ENCODE measurements around the gene ALG9. TPM values are rescaled to one million over a fixed set of nuclear protein-coding genes. Genes with fewer than 3 reads are reported as not detected.

ALG9 gene
- total RNA-seq, 2 donors from 2014 or later, result 25.9 to 60.3 TPM

GRCh38 chr11:111912535-111912934, 41.2 kb upstream of the ALG9 start, which contains the start of gene HSPB2:
Gene HSPB2, plus strand, starts transcription at chr11:111912734. Its CDS starts 96 bp downstream, at chr11:111912830.
- ATAC-seq (no peak), DNase-seq (no peak)
- Histone ChIP-seq H3K27me3 (no peaks in the 10 kb centered on the region), H3K27ac (peak within 1 kb of the TSS; percentile 59 to 85 (median 78)), H3K9me3 (no peaks in the 10 kb centered on the region), H3K4me3 (no peak within 1 kb of the TSS), H3K4me1 (peaks cover 38% of the 10 kb centered on the region), H3K36me3 (replicated peaks in 1 of 2; ENCODE audit: insufficient read depth in 1 of 2, low read depth in 2 of 2) (no peaks in the 10 kb centered on the region)
- WGBS, 2 donors, result 34 to 54% methylated on average over 3 to 17 of the region's 26 CpGs
- TF ChIP-seq POLR2A (IDR thresholded peaks at IDR 0.05), result no peak
- TF ChIP-seq CTCF (IDR thresholded peaks at IDR 0.05), result no peak
- intact Hi-C loops (cut with DNase I), result no loop called here

GRCh38 chr11:111911563-111912401, 40.4 kb upstream of the ALG9 start, which contains the start of gene CRYAB:
Gene CRYAB, minus strand, starts transcription at chr11:111911770. Its CDS starts 46 bp downstream, at chr11:111911724.
- peak; percentile 63 to 76 (median 73) for DNase-seq
- Histone ChIP-seq H3K4me3 (no peak within 1 kb of the TSS), H3K4me1 (peaks cover 37% of the 10 kb centered on the region), H3K27ac (peak within 1 kb of the TSS; percentile 32 to 85 (median 74)), H3K27me3 (no peaks in the 10 kb centered on the region), H3K36me3 (replicated peaks in 1 of 2; ENCODE audit: insufficient read depth in 1 of 2, low read depth in 2 of 2) (no peaks in the 10 kb centered on the region), H3K9me3 (no peaks in the 10 kb centered on the region)
- WGBS, 2 donors, result 24 to 41% methylated on average over 12 to 17 of the region's 17 CpGs
- peak; percentile 77 for ATAC-seq
- TF ChIP-seq CTCF (IDR thresholded peaks at IDR 0.05) (no peak), POLR2A (IDR thresholded peaks at IDR 0.05) (peak in 2 of 3 donors; percentile 46 to 48)
- intact Hi-C loops (cut with DNase I), result no loop called here

DNA sequence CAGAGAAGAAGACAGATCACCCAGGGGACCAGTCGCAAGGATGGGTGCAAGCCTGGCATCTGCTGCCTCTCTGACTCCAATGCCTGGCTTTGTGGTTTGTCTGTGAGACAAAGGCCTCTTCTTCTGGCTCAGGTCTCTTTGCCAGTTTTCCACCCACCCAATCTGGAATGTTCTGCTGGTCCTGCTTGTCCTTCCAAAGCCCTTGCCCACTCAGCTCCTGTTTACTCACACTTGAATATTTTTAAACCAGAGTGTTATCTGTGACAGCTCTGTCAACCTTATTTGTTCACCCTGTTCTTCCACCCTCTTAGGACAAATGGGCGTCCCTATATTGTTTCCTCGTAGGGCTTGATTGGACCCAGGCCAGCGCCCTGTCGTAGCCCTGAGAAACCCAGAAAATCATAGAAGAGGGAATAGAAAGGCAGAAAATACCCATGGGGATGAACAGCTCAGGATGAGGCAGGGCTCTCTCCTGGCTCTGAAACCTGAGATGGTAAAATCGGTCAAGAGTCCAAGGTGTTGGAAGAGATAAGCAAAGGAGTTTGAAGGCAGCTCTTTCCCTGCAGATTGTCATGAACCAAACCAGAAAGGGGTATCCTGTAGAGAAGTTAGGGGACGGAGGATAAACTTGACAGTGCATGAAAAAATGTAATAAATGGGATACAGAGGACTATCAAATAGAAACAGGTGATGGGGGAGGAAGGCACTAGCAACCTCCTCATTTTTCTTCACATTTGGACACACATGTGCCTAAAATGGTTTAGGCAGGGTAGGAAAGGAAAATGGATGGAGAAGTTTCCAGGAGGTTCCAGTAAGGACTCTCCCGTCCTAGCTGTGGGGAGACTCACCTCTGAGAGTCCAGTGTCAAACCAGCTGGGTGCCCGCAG, 39.5 kb upstream of the ALG9 start:
- Histone ChIP-seq H3K27ac (peak overlapping the region; percentile 32 to 85 (median 74)), H3K9me3 (no peaks in the 10 kb centered on the region), H3K4me3 (no peak overlapping the region), H3K27me3 (no peaks in the 10 kb centered on the region), H3K4me1 (peaks cover 37% of the 10 kb centered on the region), H3K36me3 (replicated peaks in 1 of 2; ENCODE audit: insufficient read depth in 1 of 2, low read depth in 2 of 2) (no peaks in the 10 kb centered on the region)
- intact Hi-C loops (cut with DNase I), result no loop called here
- 37 to 39% methylated on average over 9 of the region's 9 CpGs for WGBS, 2 donors
- peak; percentile 11 for ATAC-seq
- TF ChIP-seq POLR2A (IDR thresholded peaks at IDR 0.05) (no peak), CTCF (IDR thresholded peaks at IDR 0.05) (no peak)
- DNase-seq, result peak in 1 of 4 donors; percentile 36

GRCh38 chr11:111909378-111909777, 38.0 kb upstream of the ALG9 start:
- TF ChIP-seq CTCF (IDR thresholded peaks at IDR 0.05) (no peak), POLR2A (IDR thresholded peaks at IDR 0.05) (no peak)
- no peak for ATAC-seq
- WGBS, 2 donors, result 70 to 71% methylated on average over 5 of the region's 5 CpGs
- Histone ChIP-seq H3K27me3 (no peaks in the 10 kb centered on the region), H3K9me3 (no peaks in the 10 kb centered on the region), H3K36me3 (replicated peaks in 1 of 2; ENCODE audit: insufficient read depth in 1 of 2, low read depth in 2 of 2) (no peaks in the 10 kb centered on the region), H3K27ac (peak overlapping the region in 2 of 4 donors; percentile 10 to 71), H3K4me1 (peaks cover 37% of the 10 kb centered on the region), H3K4me3 (no peak overlapping the region)
- no peak for DNase-seq
- intact Hi-C loops (cut with DNase I), result no loop called here

Measured in body of pancreas (tissue), 4 donors.